Myocyte (in vitro differentiated cells): ENCODE measurements around the gene TFAP2B. TPM values are rescaled to one million over a fixed set of nuclear protein-coding genes. Genes with fewer than 3 reads are reported as not detected.

Source experiments
- DNase-seq: peaks from one replicate; pipeline ENCODE4 v3.0.0-alpha.2; 2012; ENCODE audit warnings: low read depth
- total RNA-seq: library from RNA; depleted of rRNA; stranded (reverse); fragments of >200 nt; gene quantifications from 2 replicates; pipeline ENCODE4 v1.2.3, GENCODE V29; 2014

TFAP2B gene
- total RNA-seq, 1 donor from 2014 or later, result not detected

GRCh38 chr6:50847890-50848594 is 29.4 kb downstream of the TFAP2B start:
- no peak for DNase-seq

GRCh38 chr6:50848989-50849795 is 30.5 kb downstream of the TFAP2B start:
- DNase-seq, result no peak

GRCh38 chr6:50849796-50850180 is 31.1 kb downstream of the TFAP2B start:
- DNase-seq, result no peak

- DNase-seq, result no peak
Observed at GRCh38 chr6:50850223-50851048, 31.8 kb downstream of the TFAP2B start.

- no peak for DNase-seq
Observed at GRCh38 chr6:50851049-50851845, 32.6 kb downstream of the TFAP2B start.

GRCh38 chr6:50853939-50854338 is 35.3 kb downstream of the TFAP2B start:
- no peak for DNase-seq

- DNase-seq, result no peak
Observed at GRCh38 chr6:50861692-50862091, 43.0 kb downstream of the TFAP2B start.

GRCh38 chr6:50862176-50862575 is 43.5 kb downstream of the TFAP2B start:
- no peak for DNase-seq

- DNase-seq, result no peak
Observed at GRCh38 chr6:50864601-50865000, 45.9 kb downstream of the TFAP2B start.

GRCh38 chr6:50868466-50868865 is 49.8 kb downstream of the TFAP2B start:
- no peak for DNase-seq

GRCh38 chr6:50873167-50873566 is 54.5 kb downstream of the TFAP2B start:
- DNase-seq, result no peak

GRCh38 chr6:50884364-50884763 is 65.7 kb downstream of the TFAP2B start:
- DNase-seq, result no peak

- no peak for DNase-seq
Observed at GRCh38 chr6:50887112-50887511, 68.4 kb downstream of the TFAP2B start.

- no peak for DNase-seq
Observed at GRCh38 chr6:50889497-50889896, 70.8 kb downstream of the TFAP2B start.

- no peak for DNase-seq
Observed at GRCh38 chr6:50889935-50890334, 71.3 kb downstream of the TFAP2B start.

- DNase-seq, result no peak
Observed at GRCh38 chr6:50890579-50890978, 71.9 kb downstream of the TFAP2B start.

- no peak for DNase-seq
Observed at GRCh38 chr6:50891290-50891689, 72.6 kb downstream of the TFAP2B start.
